GM19328 (cell line): ENCODE measurements around the gene DNHD1.

Source experiments
- ATAC-seq: cut with Tn5 transposase; IDR thresholded peaks from one replicate; pipeline ENCODE4 v1.9.1; 2021; ENCODE audit warnings: mild to moderate bottlenecking, moderate library complexity; ENCODE audit not compliant: unreplicated experiment

Gene DNHD1

DNA sequence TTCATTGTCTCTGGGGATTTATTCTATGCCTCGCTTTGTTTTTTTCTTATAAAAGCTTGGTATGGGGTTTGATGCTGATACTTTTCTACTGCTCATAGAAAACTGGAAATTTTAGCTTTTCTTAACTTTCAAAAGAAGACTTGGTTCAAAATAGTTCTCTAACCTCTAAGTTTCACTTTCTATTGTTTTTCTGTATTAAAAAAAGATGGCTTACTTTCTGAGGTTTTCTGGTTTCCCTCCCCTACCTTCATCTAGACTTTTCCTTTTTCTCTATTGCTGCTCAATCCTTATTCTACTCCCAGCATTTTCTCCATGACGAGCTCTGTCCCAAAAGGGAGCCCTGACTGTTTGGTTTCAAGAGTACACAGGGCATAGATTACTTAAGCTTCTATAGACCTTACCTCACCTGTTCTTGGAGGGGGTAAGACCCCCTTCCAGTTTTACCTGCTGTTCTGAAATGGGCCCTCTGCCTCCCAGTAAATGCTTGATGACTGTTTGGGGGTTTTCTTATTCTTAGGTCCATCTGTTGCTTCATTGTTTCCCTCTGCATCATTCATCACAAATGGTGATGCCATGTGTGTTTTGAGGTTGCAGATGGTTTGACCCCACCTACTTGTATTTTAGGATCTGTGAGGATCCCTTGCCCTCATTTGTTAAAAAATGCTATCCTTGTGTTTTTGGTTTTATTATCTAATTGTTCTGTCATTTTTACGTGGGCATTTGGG lies 29.5 kb downstream of the DNHD1 start:
- no peak for ATAC-seq

DNA sequence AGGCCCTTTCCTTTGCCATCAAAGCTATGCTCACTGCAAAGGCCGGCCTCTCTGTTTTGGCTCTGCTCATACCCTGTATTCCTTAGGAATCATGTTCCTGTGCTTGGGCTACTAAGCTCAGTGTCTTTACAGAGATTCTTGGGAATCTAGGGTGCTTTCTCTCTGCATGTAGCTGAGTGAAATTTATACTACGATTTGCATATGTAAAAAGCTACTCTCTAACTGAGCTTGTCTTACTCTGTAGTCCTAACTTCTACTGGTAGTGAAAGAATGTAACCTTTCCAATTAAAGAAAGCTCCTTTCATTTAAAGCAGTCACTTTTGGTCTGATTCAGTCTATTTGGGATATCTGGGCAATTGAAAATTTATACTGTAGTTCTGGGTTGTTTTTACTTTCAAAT lies 32.2 kb downstream of the DNHD1 start:
- ATAC-seq = no peak

DNA sequence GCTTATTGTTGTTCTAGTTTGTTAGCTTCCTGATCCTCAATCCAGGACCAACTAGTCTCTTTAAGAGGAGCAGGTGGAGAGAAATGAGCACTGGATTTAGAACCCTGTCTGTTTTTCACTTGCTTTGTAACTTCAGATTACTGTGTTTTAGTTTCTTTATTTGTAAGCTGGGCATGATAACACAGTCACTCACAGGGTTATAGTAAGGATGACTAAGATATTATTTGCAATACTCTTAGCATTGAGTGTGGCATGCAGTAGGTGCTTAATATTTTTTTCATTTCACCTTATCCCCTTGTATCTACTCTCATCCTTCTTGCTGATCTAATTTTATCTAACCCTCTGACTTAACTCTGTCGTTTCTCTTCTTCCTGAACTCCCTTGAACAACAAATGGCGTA lies 33.8 kb downstream of the DNHD1 start:
- ATAC-seq = no peak

DNA sequence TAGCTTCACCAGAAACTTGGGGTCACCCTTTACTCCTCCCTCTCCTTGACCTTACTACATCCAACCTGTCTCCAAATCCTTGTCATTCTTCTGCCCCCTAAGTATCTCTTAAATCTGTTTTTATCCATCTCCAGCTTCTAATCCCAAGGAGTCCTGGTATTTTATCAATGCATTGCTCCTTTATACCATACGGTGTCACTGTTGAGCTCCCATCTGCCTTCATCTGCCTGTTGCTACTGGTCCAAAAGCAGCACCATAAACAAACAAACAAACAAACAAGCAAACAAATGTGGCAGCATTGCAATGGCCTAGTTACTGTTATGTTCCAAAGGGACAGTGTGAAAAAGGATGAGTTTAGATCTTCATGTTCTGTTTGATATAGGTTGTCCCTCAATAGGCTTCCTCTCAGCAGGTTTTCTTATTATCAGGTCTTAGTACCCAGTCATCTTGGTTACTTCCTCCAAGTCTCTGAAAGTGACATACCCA lies 34.2 kb downstream of the DNHD1 start:
- no peak for ATAC-seq

DNA sequence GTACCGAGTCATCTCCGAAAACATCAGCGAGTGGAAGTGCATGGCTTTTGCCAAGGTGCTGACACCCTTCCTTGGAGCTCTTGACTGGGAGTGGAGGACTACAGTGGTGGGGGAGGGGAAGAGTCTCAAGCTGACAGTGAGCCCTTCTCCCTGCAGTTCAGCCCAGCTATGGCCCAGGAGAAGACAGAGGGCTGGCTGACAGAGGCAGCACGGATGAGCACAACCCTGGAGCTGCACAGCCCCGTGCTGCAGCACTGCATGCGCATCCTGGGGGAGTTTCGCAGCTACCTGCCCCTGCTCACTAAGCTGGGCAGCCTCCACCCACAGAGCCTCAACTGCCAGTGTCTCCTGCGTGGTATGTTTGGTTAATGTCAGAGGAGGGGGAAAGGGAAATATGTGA lies 41.4 kb downstream of the DNHD1 start:
- ATAC-seq = no peak

DNA sequence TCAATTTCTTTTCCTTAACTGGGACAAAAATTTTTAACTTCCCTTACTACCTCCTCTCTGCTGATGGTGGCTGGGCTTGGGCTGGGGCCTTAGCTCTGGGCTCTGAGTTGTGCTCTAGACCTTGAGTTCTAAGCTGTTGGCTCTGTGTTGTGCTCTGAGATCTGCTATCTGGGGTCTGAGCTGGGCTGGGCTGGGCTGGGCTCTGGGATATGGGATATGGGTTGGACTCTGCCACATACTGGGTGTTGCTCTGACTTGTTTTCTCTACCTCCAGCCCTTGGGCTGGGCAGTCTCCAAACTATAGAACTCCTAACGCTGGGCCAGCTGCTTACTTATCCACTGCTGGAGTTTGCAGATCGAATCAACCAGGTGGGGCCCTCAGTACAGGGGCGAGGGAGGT lies 41.9 kb downstream of the DNHD1 start:
- ATAC-seq = no peak

DNA sequence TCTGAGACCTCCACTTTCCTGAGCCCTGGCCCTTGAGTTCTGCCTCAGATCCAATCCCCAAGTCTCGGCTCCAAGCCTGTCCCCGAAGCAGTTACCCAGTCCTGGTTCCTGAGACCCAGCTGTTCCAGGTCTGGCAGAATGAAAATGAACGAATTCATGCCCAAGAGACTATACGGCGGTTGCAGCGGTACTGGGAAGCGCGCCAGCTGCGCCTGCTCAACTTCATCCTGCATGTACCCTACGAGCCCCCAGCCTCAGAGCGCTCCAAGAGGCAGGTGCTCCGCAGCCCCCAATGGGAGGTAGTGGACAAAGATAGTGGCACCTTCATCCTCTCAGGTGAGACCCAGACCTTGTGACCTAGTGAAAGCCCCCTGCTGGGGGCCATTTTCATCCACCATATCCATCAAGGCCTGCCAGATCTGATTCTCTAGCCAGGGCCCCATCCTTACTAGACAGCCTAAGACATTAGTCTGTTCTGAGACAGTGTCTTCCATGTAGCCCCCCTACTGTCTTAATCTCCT lies 42.7 kb downstream of the DNHD1 start:
- no peak for ATAC-seq

DNA sequence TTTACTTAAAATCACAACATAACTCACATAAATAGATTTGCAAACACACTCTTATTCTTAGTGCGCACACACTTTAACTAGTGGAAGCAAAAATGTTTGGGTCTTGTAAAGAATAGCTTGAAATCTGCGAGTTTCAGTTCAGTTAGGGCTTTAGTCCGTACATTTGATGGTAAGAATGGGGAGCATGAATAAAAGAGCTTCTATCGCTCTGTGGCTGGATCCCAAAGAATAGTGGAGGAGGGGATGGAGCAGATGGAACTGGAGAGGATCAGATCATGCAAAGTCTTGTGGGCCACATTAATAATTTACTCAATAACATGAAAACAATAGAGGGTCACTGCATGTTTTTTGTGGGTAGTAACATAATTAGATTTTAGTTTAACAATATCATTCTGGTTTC lies 44.3 kb downstream of the DNHD1 start:
- ATAC-seq = no peak

DNA sequence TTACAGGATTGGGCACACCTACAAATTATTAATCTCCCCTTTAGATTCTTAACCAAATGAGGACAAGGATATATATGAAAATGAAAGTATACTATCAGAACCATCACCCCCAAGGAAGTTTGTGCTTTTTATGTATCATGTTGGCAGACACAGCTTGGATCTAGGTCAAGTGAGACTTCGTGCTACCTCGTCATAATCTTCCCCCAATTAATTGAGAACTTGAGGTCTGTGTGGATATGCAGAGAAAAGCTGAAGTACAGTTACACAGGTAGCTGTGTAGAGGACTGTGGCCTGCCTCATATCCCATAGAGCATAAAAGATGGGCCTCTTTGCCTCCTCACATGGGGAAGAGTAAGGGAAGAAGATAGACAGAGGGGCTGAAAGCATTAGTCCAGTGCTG lies 45.6 kb downstream of the DNHD1 start:
- ATAC-seq = no peak

DNA sequence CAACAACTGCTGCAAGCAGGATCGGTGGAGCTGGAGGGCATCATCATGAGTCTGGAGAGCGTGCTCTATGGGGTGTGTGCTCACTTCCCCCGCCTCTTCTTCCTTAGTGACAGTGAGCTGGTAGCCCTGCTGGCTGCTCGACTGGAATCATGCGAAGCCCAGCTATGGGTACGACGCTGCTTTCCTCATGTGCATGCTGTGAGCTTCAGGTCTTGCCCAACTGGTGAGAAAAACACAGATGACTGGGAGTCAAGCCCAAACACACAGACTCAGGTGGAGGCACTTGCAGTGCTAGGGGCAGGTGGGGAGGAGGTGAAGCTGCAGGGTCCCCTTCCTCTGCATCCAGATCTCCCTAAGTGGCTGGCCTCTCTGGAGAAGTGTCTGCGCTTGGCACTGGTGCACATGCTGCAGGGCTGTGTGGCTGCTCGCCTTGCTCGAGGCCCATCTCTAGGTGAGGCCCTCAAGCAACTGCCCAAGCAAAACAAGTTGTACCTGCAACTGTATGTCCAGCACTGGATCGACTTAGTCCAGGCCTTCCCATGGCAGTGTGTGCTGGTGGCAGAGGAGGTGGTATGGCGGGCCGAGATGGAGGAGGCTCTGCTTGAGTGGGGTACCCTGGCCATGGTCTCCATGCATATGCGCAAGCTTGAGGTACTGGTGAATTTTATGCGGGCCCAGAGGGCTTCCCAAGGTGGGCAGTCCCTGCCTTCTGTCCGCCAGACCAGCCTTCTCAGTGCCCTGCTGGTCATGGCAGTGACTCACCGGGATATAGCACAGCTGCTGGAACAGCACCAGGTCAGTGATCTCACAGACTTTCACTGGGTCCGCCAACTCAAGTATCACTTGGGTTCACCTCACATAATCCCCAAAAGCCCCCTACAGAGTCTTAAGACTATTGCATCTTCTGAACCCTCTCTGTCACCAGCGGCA lies 48.1 kb downstream of the DNHD1 start:
- ATAC-seq = no peak

DNA sequence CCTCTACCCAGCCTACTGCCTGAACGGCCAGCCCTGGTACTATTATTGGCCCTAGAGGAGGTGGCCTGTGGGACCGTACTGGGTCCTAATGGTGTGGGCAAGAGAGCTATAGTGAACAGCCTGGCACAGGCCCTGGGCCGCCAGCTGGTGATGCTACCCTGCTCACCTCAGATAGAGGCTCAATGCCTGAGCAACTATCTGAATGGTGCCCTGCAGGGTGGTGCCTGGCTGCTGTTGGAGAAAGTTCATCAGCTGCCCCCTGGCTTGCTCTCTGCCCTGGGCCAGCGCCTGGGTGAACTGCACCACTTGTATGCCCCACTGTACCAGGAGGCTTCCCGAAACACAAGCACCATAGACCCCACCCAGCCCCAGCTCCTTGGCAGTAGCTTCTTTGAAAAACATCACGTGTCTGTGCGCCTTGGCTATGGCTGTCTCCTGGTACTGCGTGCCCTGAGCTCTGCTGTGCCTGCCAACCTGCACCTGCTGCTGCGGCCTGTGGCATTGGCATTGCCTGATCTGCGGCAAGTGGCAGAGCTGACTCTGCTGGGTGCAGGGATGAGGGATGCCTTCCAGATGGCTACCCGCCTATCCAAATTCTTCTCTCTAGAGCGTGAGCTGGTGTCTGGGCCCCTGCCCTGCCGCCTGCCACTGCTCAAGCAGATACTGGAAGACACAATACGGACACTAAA lies 49.0 kb downstream of the DNHD1 start:
- no peak for ATAC-seq

DNA sequence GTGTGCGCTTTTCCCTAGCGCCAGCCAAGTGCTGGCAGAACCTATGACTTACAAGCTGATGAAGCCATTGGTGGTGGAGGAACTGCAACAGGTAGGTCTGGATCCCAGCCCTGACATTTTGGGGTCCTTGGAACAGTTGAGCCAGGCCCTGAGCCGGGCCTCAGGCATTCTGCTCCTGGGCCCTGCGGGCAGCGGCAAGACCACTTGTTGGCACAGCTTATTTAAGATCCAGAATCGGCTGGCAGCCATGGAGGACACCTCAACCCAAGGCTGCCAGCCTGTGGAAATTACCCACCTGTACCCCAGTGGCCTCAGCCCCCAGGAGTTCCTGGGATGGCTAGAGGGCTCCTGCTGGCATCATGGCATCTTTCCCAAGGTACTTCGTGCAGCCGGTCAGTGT lies 49.7 kb downstream of the DNHD1 start:
- ATAC-seq = no peak

DNA sequence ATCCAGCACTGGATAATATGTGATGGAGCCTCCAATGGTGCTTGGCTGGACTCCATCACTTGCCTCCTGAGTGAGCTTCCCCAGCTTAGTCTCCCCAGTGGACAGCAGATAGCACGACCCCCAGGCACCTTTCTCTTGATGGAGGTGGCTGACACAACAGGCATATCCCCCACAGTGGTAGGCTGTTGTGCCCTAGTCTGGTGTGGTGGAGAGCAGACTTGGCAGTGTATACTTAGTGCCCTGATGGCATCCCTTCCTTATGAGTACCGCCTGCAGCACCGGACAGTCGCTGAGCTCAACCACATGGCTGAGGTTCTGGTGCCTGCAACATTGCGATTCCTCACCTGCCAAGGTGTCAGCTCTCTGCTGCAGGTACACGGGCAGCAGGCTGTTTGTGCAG lies 50.1 kb downstream of the DNHD1 start:
- no peak for ATAC-seq

DNA sequence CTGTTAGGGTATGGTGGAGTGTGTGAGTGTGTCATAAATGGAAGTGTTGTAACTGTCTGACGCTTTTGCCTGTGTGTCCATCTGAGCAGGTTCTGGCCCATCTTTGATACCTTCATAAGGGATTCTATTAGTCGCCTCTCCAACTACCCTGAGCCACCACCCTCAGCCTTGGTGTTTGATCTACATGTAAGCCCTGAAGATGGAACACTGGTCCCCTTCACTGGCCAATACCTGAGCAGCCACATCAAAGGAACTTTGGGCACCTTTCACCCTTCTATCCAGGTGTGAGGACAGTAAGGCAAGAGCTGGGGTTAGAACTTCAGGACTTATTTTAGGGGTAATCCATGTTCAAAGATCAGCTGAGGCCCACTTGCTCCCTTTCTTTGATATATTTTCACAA lies 51.0 kb downstream of the DNHD1 start:
- ATAC-seq = no peak

DNA sequence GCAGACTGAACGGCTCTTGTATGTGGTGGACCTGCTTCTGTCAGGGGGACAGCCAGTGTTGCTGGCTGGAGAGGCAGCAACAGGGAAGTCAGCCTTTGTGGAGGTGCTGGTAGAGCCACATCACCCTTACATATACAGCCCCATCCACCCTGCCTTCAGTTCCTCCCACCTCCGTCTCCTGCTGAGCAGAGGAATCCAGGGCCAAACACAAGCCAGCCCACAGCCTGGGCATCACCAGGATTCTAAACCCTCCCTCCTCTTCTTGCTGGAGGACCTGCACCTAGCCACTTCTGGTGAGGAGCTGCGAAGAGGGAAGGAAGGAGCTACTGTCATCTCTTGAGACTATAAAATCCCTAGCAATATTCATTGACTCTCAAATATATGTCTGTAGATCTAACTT lies 51.6 kb downstream of the DNHD1 start:
- ATAC-seq = no peak

DNA sequence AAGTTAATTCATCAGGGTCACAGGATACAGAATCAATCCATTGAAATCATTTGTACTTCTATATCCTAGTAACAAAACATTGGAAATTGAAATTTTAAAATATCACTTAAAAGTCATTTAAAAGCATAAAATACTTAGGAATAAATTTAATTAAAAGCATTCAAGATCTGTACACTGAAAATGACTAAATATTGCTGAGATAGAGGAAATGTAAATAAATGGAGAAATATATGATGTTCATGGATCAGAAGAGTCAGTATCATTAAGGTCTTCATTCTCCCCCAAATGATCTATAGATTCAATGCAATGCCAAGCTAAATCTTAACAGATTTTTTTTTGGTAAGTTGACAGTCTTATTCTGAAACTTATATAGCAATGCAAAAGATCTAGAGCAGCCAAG lies 56.6 kb downstream of the DNHD1 start:
- ATAC-seq = no peak

DNA sequence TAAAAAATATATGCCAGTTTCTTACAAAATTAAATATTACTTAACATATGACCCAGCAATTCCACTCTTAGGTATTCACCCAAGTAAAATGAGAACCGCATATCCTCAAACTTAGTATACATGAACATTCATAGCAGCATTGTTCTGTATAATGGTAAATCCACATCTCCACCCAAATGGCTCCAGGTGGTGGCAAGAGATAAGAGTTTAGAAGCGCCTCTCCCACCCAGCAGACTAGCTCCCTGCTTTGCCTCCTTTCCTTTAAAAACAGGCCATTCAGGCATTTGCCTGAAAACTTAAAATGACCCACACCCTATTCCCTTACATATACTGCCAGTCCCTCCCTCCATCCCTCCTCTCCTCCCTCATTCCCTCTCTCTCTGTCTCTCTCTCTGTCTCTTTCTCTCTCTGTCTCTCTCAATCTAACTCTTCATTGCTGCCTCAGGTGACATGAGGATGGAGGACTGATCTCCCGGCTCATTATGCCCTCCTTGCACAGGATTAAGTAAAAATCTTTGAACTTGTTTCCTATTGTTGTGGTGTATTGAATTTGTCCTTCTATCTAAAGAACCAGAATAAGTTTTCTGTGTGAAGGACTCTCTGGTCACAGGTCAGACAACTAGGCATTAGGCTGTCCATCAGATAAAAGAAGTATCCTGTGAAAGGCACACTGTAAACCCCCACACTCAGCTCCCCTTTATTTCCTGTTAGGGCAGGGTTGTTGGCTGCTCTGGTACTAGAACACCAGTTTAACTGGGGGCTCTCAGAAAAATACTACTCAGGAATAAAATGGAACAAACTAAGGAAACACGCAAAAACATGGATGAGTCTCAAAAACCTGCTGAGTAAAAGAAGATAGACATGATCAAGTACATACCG lies 58.0 kb downstream of the DNHD1 start:
- ATAC-seq = no peak

DNA sequence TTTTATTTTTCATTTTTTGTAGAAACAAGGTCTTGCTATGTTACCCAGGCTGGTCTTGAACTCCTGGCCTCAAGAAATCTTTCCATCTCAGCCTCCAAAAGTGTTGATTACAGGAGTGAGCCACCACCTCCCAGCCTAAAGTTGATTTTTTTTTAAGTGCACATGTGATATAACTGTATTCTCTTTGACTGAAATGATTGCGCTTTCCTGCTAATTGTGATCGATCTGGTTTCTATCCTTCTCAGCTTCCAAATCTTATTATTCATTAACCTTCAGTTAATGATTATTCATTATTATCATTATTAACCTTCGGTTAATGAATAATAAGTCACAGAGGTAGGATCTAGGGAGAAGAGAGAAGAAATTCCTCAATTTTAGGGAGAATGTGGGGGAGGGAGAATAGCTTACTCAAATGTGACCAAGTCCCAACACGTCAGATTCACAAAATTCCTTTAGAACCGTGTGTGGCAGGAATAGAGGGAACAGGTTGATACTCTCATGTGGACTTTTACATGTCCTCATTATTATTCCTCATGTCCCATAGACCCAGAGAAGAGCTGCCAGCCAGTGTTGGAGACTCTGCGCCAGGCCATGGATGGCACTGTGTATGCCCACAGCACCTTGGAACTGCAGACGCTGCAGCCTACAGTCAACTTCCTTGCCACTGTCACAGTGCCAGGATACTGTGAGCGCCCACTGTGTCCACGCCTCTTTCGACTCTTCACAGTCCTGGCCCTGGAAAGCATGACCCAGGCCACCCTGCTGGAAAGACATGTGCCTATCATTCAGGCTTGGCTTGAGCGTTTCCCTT lies 59.3 kb downstream of the DNHD1 start:
- no peak for ATAC-seq

DNA sequence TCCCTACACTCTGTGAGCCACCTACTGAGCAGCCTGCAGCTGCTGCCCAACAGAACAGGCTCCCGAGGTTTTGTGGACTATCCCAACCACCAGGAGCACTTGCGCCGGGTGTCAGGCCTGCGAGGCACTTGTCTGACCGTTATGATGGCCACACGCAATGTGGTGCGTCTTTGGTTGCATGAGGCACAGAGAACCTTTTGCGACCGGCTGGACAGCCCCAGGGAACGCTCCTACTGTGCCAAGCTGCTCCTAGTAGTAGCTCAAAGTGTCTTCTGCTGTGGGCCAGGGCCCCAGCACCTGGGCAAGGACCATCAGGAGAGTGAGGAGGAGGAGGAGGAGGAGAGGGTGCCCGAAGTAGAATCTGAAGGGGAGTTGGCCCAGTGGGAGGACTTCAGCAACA lies 60.0 kb downstream of the DNHD1 start:
- no peak for ATAC-seq
